ENCODE results near the gene NDOR1.

The NDOR1 gene

DNA sequence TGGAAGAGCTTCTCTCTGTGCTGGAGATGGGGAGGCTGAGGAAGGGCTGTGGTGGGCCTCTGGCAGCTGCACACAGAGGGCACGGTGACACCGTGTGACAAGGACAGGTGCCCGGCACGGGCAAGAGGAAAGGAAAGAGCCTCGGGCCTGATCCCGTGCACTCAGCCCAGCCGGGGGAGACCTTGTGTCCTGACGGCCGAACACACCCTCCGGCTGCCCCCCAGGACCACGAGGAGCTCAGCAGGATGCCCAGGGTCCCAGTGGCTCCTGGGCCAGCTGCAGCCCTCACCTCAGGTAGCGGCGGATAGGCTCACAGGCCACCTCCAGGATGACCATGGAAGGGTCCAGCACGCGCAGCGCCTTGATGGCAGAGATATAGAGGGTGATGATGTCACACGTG lies 22.7 kb upstream of the NDOR1 start:
- no peak for DNase-seq (ENCODE audit: low read depth in 2 of 2)

DNA sequence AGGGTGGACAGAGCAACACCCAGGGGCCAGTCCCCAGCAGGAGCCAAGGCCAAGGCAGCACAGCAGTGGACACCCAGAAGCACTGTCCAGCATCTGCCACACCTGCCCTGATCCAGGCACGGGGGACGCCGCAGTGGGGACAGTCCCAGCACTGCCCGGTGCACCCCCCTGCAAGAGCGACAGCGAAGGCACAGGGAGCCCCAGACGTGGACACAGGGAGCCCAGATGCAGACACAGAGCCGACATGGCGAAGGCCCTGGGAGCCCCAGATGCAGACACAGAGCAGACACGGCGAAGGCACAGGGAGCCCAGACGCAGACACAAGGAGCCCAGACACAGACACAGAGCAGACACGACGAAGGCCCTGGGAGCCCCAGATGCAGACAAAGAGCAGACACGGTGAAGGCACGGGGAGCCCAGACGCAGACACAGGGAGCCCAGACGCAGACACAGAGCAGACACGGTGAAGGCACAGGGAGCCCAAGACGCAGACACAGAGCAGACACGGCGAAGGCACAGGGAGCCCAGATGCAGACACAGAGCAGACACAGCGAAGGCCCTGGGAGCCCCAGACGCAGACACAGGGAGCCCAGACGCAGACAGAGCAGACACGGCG lies 21.4 kb upstream of the NDOR1 start:
- no peak for DNase-seq (ENCODE audit: low read depth in 2 of 2)

DNA sequence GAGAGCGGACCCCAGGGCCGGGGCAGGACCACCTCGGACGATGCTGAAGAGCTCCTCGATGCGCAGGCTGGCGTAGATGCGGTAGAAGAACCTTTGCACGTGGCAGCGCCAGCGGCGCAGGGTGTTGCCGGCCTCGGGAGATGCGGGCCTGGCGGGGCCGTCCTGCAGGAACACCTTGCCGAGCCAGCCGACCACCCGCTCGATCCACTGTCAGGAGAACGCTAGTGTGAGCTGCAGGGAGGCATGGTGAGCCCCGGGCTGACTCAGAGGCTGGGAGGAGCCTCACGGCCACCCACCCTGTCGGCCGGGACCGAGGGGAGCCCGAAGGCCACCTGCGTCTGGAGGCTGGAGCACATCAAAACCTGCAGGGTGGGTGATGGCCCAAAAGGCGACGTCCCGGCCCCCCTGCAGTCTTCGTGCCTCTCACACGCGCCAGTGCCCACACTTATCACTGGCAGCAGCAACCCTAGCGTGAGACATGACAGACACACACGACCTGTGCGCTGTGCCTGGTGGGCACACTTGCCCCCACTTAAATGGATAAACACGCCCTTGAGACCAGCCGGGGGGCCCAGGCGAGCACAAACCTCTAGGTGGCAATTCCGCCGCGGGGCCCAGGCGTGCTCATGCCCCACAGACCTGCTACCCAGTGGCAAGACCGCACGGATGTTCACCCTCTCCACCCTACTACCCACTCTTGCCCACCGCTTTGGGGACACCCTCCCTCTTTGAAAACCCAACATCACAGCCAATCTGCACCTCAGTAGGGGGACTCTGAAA lies 20.4 kb upstream of the NDOR1 start:
- no peak for DNase-seq (ENCODE audit: low read depth in 2 of 2)

DNA sequence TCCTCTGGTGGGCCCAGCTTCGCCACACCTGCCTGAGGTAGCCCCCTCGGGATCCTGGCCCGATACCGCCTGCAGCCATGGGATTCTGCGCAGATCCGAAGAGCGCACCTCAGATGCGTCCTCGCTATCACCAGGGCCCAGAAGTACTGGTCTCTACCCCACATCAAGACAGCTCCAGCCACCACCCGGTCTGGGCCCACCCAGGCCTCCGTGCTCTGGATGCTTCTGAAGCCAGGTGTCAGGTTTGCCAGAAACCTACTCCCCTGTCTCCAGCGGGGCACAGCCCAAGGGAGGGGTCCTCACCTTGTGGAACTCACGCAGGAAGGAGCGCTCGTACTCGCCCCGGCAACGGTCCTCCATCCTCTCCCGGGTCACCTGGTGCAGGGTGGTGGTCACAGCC lies 19.6 kb upstream of the NDOR1 start:
- DNase-seq (ENCODE audit: low read depth in 2 of 2) = no peak

DNA sequence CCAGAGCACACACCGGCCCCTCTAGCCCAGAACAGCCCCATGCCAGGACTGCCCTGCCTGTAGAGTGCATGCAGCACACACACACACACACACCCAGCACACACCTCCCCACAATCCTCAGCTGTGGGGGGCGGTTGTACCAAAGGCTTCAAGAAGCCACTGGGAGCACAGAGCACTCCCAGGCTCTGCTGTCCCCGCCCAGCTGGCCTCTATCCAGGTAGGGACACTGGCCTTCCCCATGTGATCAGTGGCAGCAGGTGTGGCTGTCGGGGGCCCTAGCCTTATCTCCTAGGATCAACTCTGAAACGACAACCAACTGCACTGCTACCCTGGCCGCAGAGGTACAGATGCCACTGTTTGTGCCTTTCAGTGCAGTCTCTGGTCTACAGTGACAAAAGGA lies 19.1 kb upstream of the NDOR1 start:
- DNase-seq (ENCODE audit: low read depth in 2 of 2) = no peak

DNA sequence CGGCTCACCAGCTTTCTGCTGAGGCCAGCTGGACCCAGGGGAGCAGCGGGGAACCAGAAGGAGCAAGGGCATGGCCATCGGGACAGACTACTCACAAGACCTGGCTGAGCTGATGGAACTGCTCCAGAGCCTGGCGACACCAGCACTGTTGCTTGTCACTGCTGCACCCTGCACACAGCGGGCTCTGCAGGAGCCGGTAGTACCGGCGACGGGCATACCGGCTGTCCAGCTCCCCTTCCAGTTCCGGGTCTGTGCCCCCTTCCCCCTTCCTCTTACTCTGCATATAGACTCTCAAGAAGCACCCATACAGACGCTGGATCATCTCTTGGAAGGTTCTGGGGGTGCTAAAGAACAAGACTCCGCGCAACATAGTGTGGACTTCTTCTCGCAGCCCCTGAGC lies 18.1 kb upstream of the NDOR1 start:
- DNase-seq (ENCODE audit: low read depth in 2 of 2) = no peak

DNA sequence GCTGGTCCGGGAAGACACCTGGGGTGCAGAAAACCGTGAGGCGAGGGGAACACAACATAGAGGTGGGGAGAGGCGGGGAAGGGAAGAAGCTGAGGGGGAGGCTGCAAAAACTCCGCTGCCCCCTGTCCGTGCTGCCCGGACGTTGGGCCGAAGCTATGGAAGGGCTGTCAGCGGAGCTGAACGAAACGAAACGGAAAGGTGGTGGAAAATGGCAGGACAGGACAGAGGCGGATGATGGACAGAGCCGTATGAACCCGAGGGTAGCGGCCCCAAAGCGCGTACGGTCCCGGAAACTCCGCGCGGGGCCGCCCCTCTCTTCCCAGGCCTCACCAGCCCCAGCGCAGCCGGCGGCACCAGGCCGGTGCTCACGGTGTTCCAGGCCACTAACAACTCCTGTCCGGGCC lies 17.4 kb upstream of the NDOR1 start:
- DNase-seq (ENCODE audit: low read depth in 2 of 2) = no peak

DNA sequence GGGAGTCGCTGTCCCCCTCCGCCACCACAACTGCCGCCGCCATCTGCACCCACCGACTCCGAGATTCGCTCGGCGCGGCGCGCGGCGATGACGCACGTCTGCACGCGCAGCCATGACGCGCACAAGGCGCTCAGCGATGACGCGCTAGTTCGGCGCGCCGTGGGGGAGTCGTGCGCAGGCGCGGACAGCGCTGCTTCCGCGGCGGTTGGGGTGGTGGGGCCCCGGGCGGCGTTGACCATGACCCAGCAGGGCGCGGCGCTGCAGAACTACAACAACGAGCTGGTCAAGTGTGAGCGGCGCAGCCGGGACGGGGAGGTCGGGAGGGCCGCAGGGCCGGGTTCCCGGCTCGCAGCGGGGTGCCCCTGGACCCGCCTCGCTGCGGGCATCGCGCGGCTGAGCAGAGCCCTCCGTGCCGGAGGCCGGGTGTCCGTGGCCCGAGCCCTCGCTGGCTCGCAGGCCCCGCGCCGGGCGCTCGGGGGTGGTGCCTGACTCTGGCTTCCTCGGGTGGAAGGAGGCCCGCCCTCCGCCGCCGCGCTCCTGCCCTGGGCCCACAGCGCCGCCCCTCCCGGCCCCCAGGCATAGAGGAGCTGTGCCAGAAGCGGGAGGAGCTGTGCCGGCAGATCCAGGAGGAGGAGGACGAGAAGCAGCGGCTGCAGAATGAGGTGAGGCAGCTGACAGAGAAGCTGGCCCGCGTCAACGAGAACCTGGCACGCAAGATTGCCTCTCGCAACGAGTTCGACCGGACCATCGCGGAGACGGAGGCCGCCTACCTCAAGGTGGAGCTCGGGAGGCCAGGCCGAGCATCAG lies 16.8 kb upstream of the NDOR1 start, which contains the start of the genes ANAPC2 and SSNA1:
ANAPC2 (minus strand) TSS at position 71 of the 807 bp plus-strand sequence; CDS start at position 43, 28 bp downstream.
SSNA1 (plus strand) TSS at position 187 of the 807 bp plus-strand sequence; CDS start at position 238, 51 bp downstream.
- DNase-seq (ENCODE audit: low read depth in 2 of 2) = peak; percentile 85 to 93

DNA sequence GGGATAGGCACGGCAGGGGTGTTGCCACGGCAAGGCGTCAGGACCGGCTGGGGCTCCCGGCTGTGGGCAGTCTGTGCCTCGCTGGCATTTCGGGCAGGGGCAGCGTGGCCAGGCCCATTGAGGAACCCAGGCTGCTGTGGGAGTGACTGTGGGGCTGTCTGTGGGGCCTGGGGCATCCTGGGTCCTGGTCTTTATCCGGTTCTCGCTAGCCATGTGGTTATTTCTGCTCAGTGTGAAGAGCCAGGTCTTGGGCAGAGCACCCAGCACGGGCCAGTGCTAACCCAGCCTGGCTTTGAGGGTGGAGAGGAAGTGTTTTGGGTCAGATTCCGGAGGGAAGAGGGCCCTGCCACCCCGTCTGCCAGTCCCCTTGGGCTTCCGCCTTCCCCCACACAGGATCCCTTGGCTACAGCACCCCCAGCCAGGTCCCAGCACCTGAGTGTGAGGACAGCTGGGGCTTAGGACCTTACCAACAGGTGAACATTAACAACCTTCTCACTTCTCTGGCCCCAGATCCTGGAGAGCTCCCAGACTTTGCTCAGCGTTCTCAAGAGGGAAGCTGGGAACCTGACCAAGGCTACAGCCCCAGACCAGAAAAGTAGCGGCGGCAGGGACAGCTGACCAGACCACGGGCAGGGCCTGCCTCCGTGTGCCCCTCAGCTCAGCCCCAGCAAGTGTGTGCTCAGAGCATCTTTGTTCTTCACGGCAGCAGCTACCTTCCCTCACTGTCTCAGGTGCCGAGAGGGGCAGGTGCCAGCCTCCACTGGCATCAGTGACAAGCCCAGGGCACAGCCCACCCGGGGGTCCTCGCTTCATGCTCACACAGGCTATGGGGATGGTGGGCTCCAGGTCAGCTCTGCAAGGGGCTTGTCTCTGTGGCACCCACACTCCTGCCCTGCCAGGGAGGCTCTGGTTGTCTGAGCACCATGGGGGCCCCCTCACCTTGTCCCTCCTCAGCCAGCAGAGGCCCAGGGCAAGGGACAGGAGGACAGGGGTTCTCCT lies 15.9 kb upstream of the NDOR1 start:
- DNase-seq (ENCODE audit: low read depth in 2 of 2) = no peak

DNA sequence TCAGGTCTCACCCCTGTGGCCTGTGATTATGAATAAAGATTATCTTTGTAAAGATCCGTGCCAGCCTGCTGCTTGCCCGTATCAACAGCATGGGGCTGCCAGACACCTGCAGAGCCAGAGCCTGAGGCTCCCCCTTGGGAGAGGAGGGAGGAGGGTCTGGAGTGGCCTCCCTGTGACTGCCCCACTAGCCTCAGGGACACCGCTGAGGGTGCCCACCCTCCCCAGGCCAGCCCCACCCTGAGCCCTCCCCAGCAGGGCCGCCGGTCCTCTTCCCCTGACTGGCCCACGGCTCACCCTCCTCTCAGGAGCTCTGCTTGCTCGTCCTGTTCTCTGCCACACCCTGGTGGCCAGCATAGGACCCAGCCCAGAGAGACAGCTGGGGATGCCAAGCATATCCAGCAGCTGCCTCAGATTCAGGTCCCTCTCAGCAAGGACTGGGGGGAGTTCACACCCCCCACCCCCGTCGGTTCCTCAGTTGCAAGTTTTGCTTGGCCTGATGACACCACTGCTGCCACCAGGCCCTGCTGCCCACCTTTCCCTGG lies 15.1 kb upstream of the NDOR1 start:
- no peak for DNase-seq (ENCODE audit: low read depth in 2 of 2)

DNA sequence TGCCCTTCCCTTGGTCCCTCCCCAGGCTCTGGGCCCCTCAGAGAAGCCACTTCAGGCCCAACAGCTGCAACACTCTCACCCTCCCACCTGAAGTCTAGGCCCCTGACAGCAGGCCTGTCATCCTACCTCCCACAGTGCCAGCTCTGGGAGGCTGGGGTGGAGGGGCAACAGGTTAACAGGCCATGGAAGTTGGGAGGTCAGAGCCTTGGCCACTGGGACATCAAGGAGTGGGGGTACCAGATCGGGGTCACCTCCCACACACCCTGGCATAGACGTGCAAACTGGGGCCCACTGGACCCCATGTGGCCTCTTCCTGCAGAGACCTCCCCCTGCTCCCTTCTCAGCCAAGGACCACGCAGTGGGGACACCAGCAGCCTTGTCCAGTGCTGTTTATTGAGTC lies 14.3 kb upstream of the NDOR1 start:
- no peak for DNase-seq (ENCODE audit: low read depth in 2 of 2)

DNA sequence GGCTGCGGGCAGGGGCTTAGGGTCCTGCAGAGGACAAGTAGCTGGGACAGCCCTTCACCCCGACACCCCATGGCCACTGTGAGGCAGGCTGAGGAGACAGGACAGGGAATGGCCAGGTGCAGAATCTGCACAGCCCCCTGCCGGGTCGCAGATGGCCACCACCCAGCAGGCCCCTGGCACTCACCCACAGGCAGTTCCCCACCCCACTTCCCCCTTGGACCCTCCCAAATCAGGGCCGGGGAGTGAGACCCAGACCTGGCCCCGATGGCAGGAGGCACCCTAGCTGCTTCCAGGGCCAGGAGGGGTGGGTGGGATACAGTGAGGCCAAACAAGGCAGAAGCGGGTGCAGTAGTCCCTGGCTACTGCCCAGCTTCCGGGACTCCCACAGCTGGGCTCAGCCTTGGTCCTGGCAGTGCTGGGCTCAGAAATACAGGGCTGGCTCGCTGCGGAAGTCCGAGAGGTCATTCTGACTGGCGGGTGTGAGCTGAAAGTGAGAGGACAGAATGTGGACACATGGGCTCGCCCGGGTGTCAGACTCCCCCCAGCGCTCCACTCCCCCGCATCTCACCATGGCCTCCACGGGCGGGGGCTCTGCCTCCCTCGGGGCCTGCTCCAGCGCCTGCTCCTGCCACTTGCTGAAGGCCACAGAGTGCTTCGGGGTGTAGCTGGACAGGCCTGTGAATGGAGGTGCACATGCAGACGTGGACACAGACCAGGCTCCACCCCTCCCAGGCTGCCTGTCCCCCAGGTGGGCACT lies 13.6 kb upstream of the NDOR1 start:
- DNase-seq (ENCODE audit: low read depth in 2 of 2) = no peak

DNA sequence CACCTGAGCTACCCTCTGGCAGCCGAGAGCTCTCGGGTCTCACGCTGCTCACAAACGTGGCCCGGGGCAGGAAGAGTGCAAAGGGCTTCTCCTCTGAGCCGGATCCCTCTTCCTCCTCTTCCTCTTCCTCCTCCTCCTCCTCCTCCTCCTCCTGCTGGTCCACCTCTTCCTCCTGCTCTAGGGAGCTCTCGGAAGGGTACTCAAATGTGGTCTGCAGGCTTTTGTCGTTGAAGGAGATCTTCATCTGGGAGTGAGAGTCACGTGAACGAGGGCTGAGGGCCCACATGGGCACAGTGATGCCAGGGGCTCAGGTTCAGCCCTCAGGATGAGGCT lies 13.1 kb upstream of the NDOR1 start:
- DNase-seq (ENCODE audit: low read depth in 2 of 2) = no peak

DNA sequence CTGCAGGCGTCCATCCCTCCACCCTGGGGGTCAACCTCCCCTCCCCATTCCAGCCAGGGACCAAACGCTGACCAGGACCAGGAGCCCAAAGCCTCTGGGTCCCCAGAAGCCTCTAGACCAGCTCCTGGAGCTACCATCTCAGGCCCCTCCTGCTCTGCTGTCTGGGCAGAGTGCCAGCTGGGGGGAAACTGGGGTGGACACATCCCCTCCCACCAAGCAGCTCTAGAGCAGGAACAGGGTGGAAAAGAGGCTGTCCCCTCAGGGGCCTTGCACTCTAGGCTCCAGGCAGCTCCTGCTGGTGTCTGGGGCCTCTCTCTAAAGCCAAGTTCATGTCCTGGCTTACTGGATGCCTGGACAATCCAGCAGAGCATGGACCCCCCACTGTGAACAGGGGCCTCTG lies 12.6 kb upstream of the NDOR1 start:
- DNase-seq (ENCODE audit: low read depth in 2 of 2) = no peak

DNA sequence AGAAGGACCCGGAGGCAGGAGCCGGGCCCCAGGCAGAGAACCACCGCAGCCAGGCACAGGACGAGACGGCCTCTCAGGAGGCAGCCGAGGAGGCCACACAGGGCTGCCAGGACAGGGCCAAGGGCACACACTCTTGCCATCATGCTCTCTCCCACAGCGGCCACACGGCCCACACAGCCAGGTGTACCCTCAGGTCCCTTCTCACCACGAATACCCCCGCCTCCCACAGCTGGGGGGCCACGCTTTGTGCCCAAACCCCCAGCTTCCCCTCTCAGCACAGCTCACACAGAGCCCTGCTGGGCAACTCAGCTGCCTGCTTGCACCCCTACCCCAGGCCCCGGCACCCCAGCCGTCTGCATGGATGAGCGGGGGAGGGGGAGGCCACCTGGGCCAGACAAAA lies 11.7 kb upstream of the NDOR1 start:
- no peak for DNase-seq (ENCODE audit: low read depth in 2 of 2)

DNA sequence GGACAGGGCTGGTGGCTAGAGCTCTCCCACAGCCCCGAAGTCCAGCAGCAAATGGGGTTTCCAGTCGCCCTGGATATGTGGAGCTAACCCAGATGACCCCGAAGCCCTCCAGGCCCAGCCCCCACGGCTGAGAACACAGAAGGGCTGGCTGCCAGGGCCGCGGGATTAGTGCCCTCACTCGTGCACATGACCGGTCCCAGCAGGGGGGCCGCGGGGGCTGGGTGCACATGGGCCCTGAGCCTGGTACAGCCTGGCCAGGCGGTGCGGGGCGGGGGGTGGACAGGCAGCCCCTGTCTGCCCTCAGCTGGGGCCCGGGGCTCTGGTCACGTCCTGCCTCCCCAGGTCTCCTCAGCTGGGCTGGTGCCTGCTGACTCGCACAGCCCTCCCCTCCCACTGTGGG lies 11.1 kb upstream of the NDOR1 start:
- DNase-seq (ENCODE audit: low read depth in 2 of 2) = no peak

DNA sequence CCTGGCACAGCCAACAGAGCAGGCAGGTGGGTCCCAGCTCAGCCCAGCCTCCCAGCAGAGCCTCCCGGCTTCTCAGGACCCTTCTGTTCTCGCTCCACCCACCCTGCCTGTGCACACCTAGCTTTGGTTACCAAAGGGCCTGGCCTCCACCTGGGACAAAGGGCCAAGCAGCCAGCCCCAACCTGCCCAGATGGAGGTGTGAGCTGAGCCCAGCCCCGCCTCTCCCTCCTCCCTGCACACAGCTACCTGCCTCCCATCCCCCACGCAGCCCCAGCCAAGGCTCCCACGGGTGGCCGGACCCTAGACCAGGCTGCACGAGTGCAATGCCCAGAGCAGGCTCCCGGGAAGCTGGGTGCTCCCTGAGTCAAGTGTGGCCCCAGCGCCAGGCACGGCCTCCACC lies 10.6 kb upstream of the NDOR1 start:
- no peak for DNase-seq (ENCODE audit: low read depth in 2 of 2)

DNA sequence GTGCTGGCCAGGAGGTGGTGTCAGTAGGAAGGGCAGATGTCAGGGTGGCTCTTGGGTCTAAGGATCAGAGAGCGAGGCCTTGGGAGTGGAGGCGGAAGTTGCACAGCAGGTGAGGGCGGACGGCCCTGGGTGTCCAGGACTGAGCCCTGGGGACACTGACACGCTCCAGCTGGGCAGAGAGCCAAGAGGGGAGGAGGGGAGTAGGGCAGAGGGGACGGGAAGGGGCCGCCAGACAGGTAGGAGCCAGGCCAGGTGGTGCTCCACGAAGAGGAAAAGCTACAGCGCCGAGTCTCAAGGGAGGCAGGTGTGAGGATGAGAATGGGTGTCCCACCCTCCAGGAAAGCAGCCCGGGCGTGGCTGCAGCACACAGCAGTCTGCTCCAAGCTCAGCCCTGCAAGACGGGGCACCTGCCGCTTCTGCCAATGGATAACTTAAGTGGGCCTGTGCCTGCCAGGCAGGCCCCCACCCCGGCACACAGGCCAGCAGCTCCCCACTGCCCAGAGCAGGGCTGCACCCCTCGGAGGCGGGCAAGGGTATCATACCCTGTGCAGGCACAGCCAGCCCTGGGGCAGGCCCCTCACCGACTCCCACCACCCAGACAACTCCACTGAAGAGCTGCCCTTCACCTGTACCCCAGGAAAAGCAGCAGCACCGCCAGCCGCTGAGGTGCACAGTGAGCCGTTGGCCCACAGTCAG lies 9.8 kb upstream of the NDOR1 start:
- DNase-seq (ENCODE audit: low read depth in 2 of 2) = no peak

DNA sequence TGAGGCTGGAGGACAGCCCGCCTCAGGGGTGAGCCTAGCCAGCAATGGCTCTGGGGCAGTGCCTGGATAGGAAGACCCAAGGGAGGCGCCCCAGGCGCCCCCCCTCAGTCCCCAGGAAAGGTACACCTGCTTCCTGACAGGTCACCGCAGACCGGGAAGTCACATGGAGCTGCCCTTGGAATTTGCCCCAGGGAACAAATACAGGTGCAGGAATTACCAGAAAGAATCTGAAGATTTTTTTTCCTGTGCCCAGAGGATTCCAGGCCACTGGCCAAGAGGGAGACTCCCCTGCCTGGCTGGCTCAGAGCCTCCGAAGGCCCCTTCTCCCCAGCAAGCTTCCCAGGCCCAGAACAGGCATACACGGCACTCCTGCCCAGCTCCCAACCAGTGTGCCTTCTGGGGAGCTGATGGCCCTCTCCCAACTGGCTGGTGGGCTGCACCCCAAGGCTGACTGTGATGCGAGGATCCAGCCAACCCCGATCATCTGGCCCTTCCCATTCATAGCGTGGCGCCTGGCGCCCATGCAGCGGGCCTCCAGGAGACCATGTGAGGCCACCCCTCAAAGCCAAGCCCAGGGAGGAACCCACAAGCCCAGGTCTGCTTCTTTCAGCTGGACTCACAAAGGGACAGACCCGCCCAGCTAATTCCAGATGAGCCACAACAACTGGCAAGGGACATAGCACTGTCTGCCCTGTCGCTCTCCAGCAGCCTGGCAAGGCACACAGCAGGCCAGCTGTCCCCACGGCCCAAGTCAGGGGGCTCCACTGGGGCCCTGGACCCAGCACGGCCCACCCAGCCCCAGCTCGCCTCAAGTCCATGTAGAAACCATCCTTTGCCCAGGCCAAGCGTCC lies 7.2 kb upstream of the NDOR1 start:
- DNase-seq (ENCODE audit: low read depth in 2 of 2) = no peak
